Endothelial cell (in vitro differentiated cells): Measurements from ENCODE around the gene CFAP61. TPM values are rescaled to one million over a fixed set of nuclear protein-coding genes. Genes with fewer than 3 reads are reported as not detected.

Experiments
- DNase-seq: peaks from one replicate; pipeline ENCODE4 v3.0.0; 2021; ENCODE audit warnings: low spot score
- H3K27ac Mint-ChIP-seq: one replicate; pipeline ENCODE4 v1.8.0; 2021; ENCODE audit warnings: mixed read lengths, inconsistent platforms; ENCODE audit not compliant: unreplicated experiment
- H3K27me3 Mint-ChIP-seq: one replicate; pipeline ENCODE4 v1.8.0; 2021; ENCODE audit warnings: mild to moderate bottlenecking, moderate library complexity, mixed read lengths, inconsistent platforms; ENCODE audit not compliant: unreplicated experiment
- H3K36me3 Mint-ChIP-seq: one replicate; pipeline ENCODE4 v1.8.0; 2021; ENCODE audit warnings: mild to moderate bottlenecking, low read depth, mixed read lengths, inconsistent platforms; ENCODE audit not compliant: unreplicated experiment
- H3K4me1 Mint-ChIP-seq: one replicate; pipeline ENCODE4 v1.8.0; 2021; ENCODE audit warnings: mild to moderate bottlenecking, mixed read lengths, inconsistent platforms; ENCODE audit not compliant: unreplicated experiment
- H3K4me3 Mint-ChIP-seq: one replicate; pipeline ENCODE4 v1.8.0; 2021; ENCODE audit warnings: mild to moderate bottlenecking, mixed read lengths, inconsistent platforms; ENCODE audit not compliant: unreplicated experiment
- H3K9me3 Mint-ChIP-seq: one replicate; pipeline ENCODE4 v1.8.0; 2021; ENCODE audit warnings: mixed read lengths, inconsistent platforms; ENCODE audit not compliant: unreplicated experiment
- total RNA-seq: library from RNA; stranded (reverse); fragmentation: NEBNext Ultra II Directional; extraction: Animal tissue kit (Norgen Biotek cat#: 25700); gene quantifications from one replicate; pipeline ENCODE4 v1.2.1, GENCODE V29; 2021; ENCODE audit not compliant: unreplicated experiment
- TF ChIP-seq, protein P1 (sequence below): fragments of 200-600 bp; sonication (generic); IDR thresholded peaks from one replicate; pipeline ENCODE4 v1.5.0; 2021; ENCODE audit warnings: antibody characterized with exemption; ENCODE audit not compliant: unreplicated experiment

CFAP61 gene
- total RNA-seq, 1 donor from 2014 or later, result not detected

- no peak overlapping the region for H3K4me3 Mint-ChIP-seq
- H3K4me1 Mint-ChIP-seq, result no peaks in the 10 kb centered on the region
- TF ChIP-seq, protein P1, sequence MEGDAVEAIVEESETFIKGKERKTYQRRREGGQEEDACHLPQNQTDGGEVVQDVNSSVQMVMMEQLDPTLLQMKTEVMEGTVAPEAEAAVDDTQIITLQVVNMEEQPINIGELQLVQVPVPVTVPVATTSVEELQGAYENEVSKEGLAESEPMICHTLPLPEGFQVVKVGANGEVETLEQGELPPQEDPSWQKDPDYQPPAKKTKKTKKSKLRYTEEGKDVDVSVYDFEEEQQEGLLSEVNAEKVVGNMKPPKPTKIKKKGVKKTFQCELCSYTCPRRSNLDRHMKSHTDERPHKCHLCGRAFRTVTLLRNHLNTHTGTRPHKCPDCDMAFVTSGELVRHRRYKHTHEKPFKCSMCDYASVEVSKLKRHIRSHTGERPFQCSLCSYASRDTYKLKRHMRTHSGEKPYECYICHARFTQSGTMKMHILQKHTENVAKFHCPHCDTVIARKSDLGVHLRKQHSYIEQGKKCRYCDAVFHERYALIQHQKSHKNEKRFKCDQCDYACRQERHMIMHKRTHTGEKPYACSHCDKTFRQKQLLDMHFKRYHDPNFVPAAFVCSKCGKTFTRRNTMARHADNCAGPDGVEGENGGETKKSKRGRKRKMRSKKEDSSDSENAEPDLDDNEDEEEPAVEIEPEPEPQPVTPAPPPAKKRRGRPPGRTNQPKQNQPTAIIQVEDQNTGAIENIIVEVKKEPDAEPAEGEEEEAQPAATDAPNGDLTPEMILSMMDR, result no peak
- no peak overlapping the region for H3K27ac Mint-ChIP-seq
- H3K27me3 Mint-ChIP-seq, result no peaks in the 10 kb centered on the region
- no peaks in the 10 kb centered on the region for H3K36me3 Mint-ChIP-seq
- no peak for DNase-seq
- no peaks in the 10 kb centered on the region for H3K9me3 Mint-ChIP-seq
Measured at GRCh38 chr20:20272686-20273085, 220.4 kb downstream of the CFAP61 start.

DNA sequence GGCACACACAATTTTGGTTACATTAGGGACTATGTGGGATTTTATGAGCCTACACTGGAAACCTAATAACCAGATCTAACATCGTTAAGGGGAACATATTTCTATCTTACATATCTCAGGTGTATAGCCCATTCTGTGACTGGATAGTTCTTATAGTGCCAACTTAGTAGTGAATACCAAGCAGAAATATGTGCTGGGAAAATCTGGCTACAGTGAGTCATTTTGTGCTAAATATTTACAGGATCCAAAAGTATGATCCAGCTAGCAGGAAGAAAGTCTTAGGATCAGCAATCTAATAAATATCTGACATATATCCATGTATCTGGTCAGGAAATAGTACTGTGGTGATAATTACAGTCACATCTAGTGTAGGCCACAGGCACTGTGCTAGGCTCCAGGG lies 221.0 kb downstream of the CFAP61 start:
- Mint-ChIP-seq H3K27ac (no peak overlapping the region), H3K9me3 (no peaks in the 10 kb centered on the region), H3K36me3 (no peaks in the 10 kb centered on the region), H3K4me1 (no peaks in the 10 kb centered on the region), H3K27me3 (peaks cover 1% of the 10 kb centered on the region), H3K4me3 (no peak overlapping the region)
- TF ChIP-seq, protein P1, result no peak
- DNase-seq, result no peak

GRCh38 chr20:20274821-20275220 lies 222.5 kb downstream of the CFAP61 start:
- no peaks in the 10 kb centered on the region for H3K36me3 Mint-ChIP-seq
- no peak for DNase-seq
- H3K27me3 Mint-ChIP-seq, result peaks cover 2% of the 10 kb centered on the region
- H3K27ac Mint-ChIP-seq, result no peak overlapping the region
- no peak overlapping the region for H3K4me3 Mint-ChIP-seq
- no peaks in the 10 kb centered on the region for H3K9me3 Mint-ChIP-seq
- no peaks in the 10 kb centered on the region for H3K4me1 Mint-ChIP-seq
- TF ChIP-seq, protein P1, result no peak

DNA sequence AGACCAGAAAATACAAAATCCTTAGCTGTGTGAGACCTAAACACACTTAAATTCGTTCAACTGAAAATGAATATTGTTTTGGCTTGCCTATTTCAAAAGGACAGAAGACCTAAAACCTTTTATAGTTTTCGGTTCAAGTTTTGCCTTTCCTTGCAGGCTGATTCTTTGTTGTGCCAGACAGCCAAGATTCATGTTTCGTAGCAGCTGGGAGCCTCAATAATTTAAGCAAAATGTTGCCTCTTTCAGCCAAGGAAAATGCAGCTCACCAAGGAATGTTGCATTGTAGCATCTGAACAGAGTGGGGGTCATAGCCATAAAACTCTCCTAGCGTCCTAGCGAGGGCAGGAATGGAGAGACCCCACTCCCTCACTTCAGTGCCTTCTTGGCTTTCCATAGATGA lies 223.3 kb downstream of the CFAP61 start:
- peaks cover 2% of the 10 kb centered on the region for H3K27me3 Mint-ChIP-seq

DNA sequence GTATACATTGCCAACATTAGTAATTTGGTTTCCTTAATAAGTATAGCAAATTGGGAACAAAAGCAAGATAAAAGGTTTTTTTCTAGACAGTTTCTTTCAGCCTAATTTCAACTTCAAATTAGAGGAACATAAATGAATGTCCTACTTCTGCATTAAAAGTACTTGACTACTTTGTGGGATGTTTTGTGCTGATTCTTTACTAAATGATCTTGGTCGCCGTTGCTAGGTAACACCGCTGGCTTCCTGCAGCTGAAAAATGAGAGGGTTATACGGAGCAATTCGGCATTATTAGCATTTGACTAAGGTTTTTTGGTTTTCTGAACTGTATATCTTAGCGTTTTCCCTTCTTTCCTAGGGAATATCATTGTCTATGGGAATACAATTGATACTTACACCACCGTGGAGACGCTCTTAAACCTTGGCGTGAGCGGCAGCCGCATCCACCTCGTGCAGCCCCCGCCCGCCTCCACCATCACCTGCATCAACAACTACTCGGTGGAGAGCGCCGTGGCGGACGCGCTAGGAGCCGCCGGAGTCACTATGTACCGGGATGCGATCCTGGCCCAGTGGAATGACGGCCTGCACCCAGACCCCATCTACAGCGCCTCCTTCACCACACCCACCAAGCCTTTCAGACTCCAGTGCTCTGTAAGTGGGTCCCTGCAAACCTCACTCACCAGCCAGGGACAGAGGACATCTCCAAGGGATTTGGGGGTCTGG lies 224.6 kb downstream of the CFAP61 start:
- TF ChIP-seq, protein P1, result no peak
- no peak for DNase-seq
- no peaks in the 10 kb centered on the region for H3K4me1 Mint-ChIP-seq
- H3K27me3 Mint-ChIP-seq, result peaks cover 2% of the 10 kb centered on the region
- H3K27ac Mint-ChIP-seq, result no peak overlapping the region
- no peak overlapping the region for H3K4me3 Mint-ChIP-seq
- no peaks in the 10 kb centered on the region for H3K9me3 Mint-ChIP-seq
- H3K36me3 Mint-ChIP-seq, result no peaks in the 10 kb centered on the region

More for the DNA sequence above, 223.3 kb downstream of the CFAP61 start:
- Mint-ChIP-seq H3K27ac (no peak overlapping the region), H3K9me3 (no peaks in the 10 kb centered on the region), H3K4me1 (no peaks in the 10 kb centered on the region), H3K36me3 (no peaks in the 10 kb centered on the region), H3K4me3 (no peak overlapping the region)
- TF ChIP-seq, protein P1, result no peak
- DNase-seq, result no peak
